Fibroblast of lung (primary cell): ENCODE measurements around the gene TTLL11. TPM values are rescaled to one million over a fixed set of nuclear protein-coding genes. Genes with fewer than 3 reads are reported as not detected.

Source experiments
- DNase-seq, 2 donors: peaks; one replicate each; pipeline versions ENCODE4 v3.0.0 to v3.0.0-alpha.2; 2010; ENCODE audit warnings: low read depth in 2 of 2
- H2AFZ ChIP-seq: 2 replicates; pipeline ENCODE4 v1.5.1; 2012; ENCODE audit warnings: low read length, control low read depth, inconsistent platforms
- H3K27ac ChIP-seq: 2 replicates; pipeline ENCODE4 v1.5.1; 2011; ENCODE audit warnings: low read length, control low read depth; ENCODE audit not compliant: insufficient read depth
- H3K27me3 ChIP-seq: 2 replicates; pipeline ENCODE4 v1.5.1; 2011; ENCODE audit warnings: mild to moderate bottlenecking, low read length; ENCODE audit not compliant: control insufficient read depth, insufficient read depth
- H3K36me3 ChIP-seq: 2 replicates; pipeline ENCODE4 v1.5.1; 2011; ENCODE audit warnings: low read length; ENCODE audit not compliant: control insufficient read depth, insufficient read depth
- H3K4me1 ChIP-seq: 2 replicates; pipeline ENCODE4 v1.5.1; 2011; ENCODE audit warnings: low read length; ENCODE audit not compliant: control insufficient read depth, insufficient read depth; ENCODE audit errors: extremely low read depth
- H3K4me2 ChIP-seq: 2 replicates; pipeline ENCODE4 v1.5.1; 2011; ENCODE audit warnings: low read length, control low read depth; ENCODE audit not compliant: insufficient read depth; ENCODE audit errors: extremely low read depth
- H3K4me3 ChIP-seq, 4 experiments: fragments of 200-600 bp in 1 of 4; sonication (generic) in 1 of 4; replicated peaks in 1 of 4; 2 replicates each; pipeline ENCODE4 v1.5.1; 2011 to 2016; ENCODE audit warnings: low read length in 4 of 4, low read depth in 3 of 4, mild to moderate bottlenecking in 3 of 4, control low read depth in 2 of 4, inconsistent platforms in 1 of 4, mixed read lengths in 1 of 4; ENCODE audit not compliant: insufficient read depth in 1 of 4; ENCODE audit errors: control extremely low read depth in 1 of 4
- H3K79me2 ChIP-seq: 2 replicates; pipeline ENCODE4 v1.5.1; 2012; ENCODE audit warnings: mild to moderate bottlenecking, low read length, inconsistent platforms; ENCODE audit not compliant: control insufficient read depth, insufficient read depth
- H3K9ac ChIP-seq: 2 replicates; pipeline ENCODE4 v1.5.1; 2011; ENCODE audit warnings: mild to moderate bottlenecking, low read length, control low read depth; ENCODE audit not compliant: insufficient read depth
- H3K9me3 ChIP-seq: 2 replicates; pipeline ENCODE4 v1.5.1; 2012; ENCODE audit warnings: low read depth, low read length; ENCODE audit not compliant: control insufficient read depth, insufficient read depth
- H4K20me1 ChIP-seq: 2 replicates; pipeline ENCODE4 v1.5.1; 2011; ENCODE audit warnings: low read length; ENCODE audit not compliant: control insufficient read depth, insufficient read depth; ENCODE audit errors: extremely low read depth
- CTCF ChIP-seq, 2 donors: IDR thresholded peaks in 1 of 2; conservative IDR thresholded peaks in 1 of 2; 1 replicate in 1 of 2; 2 replicates in 1 of 2; pipeline ENCODE4 v1.5.1; 2011 to 2012; ENCODE audit warnings: low read length in 2 of 2, control low read depth in 1 of 2, inconsistent platforms in 1 of 2, low read depth in 1 of 2, mild to moderate bottlenecking in 1 of 2
- EZH2 ChIP-seq: IDR thresholded peaks from 2 replicates; pipeline ENCODE4 v1.5.1; 2012; ENCODE audit warnings: low read length, control low read depth, mild to moderate bottlenecking; ENCODE audit errors: missing control alignments
- polyA plus RNA-seq, 2 donors: library from polyadenylated mRNA; depleted of rRNA in 1 of 2; stranded (reverse) in 1 of 2; unstranded in 1 of 2; fragments of >200 nt; gene quantifications; 2 replicates each; pipeline ENCODE4 v1.2.1, GENCODE V29; 2011 to 2012; ENCODE audit warnings: missing spikeins in 1 of 2
- total RNA-seq: library from RNA; depleted of rRNA; stranded (reverse); fragments of >200 nt; gene quantifications from 2 replicates; pipeline ENCODE4 v1.2.1, GENCODE V29; 2014

The TTLL11 gene
- total and polyA plus RNA-seq, 2 donors (not counting 1 experiment from before 2014, with no cell fraction given), result 3.9 to 4.8 TPM

- Histone ChIP-seq H3K79me2 (no peaks in the 10 kb centered on the region), H3K36me3 (no peaks in the 10 kb centered on the region), H3K4me2 (no peak overlapping the region), H3K27me3 (no peaks in the 10 kb centered on the region), H4K20me1 (no peaks in the 10 kb centered on the region), H3K9ac (no peak overlapping the region), H3K9me3 (no peaks in the 10 kb centered on the region), H3K27ac (no peak overlapping the region), H3K4me1 (no peaks in the 10 kb centered on the region), H2AFZ (no peak overlapping the region), H3K4me3 (no peak overlapping the region)
- TF ChIP-seq EZH2 (no peak), CTCF (conservative IDR thresholded peaks at IDR 0.05 in 1 of 2, IDR thresholded peaks at IDR 0.05 in 1 of 2; ENCODE audit: low read depth in 1 of 2, low read length in 2 of 2) (no peak)
- DNase-seq, result no peak
These were observed 35.9 kb downstream of the TTLL11 start for GRCh38 chr9:122057211-122057610.

GRCh38 chr9:122056484-122056883 lies 36.6 kb downstream of the TTLL11 start:
- peak in 1 of 2 donors; percentile 41 for DNase-seq
- Histone ChIP-seq H3K4me2 (no peak overlapping the region), H3K79me2 (no peaks in the 10 kb centered on the region), H3K9ac (no peak overlapping the region), H3K4me3 (no peak overlapping the region), H3K4me1 (peaks cover under 1% of the 10 kb centered on the region), H2AFZ (no peak overlapping the region), H3K9me3 (no peaks in the 10 kb centered on the region), H4K20me1 (no peaks in the 10 kb centered on the region), H3K27me3 (no peaks in the 10 kb centered on the region), H3K27ac (no peak overlapping the region), H3K36me3 (no peaks in the 10 kb centered on the region)
- no peak for TF ChIP-seq CTCF (conservative IDR thresholded peaks at IDR 0.05 in 1 of 2, IDR thresholded peaks at IDR 0.05 in 1 of 2; ENCODE audit: low read depth in 1 of 2, low read length in 2 of 2)
- TF ChIP-seq EZH2, result no peak

GRCh38 chr9:122055701-122056100 lies 37.4 kb downstream of the TTLL11 start:
- no peak for DNase-seq
- no peak overlapping the region for H3K4me2 ChIP-seq
- H3K4me1 ChIP-seq, result peaks cover 2% of the 10 kb centered on the region
- H3K9ac ChIP-seq, result no peak overlapping the region
- no peaks in the 10 kb centered on the region for H4K20me1 ChIP-seq
- TF ChIP-seq CTCF (conservative IDR thresholded peaks at IDR 0.05 in 1 of 2, IDR thresholded peaks at IDR 0.05 in 1 of 2; ENCODE audit: low read depth in 1 of 2, low read length in 2 of 2), result no peak
- TF ChIP-seq EZH2, result no peak
- no peaks in the 10 kb centered on the region for H3K79me2 ChIP-seq
- H3K4me3 ChIP-seq, result no peak overlapping the region
- no peaks in the 10 kb centered on the region for H3K36me3 ChIP-seq
- no peaks in the 10 kb centered on the region for H3K9me3 ChIP-seq
- no peak overlapping the region for H3K27ac ChIP-seq
- H3K27me3 ChIP-seq, result no peaks in the 10 kb centered on the region
- no peak overlapping the region for H2AFZ ChIP-seq
